Smooth muscle cell of the brain vasculature (primary cell): Measurements from ENCODE around the gene KLHL18.
"Not testable (repeated sequence)": the region's sequence is repeated elsewhere in the genome, so short reads cannot be mapped to it uniquely, and the experiment has no call there.

Source experiments
- DNase-seq: peaks from one replicate; pipeline ENCODE4 v3.0.0-alpha.2; 2012; ENCODE audit warnings: low read depth, low spot score

Gene KLHL18

GRCh38 chr3:47282424-47283192, at the start of gene KLHL18, which contains the start of gene KIF9:
Gene KLHL18, plus strand, starts transcription at chr3:47282944. Its CDS starts 22 bp downstream, at chr3:47282966.
Gene KIF9, minus strand, starts transcription at chr3:47282799. Its CDS starts 5,425 bp downstream, at chr3:47277374.
- DNase-seq, result peak; percentile 77

DNA sequence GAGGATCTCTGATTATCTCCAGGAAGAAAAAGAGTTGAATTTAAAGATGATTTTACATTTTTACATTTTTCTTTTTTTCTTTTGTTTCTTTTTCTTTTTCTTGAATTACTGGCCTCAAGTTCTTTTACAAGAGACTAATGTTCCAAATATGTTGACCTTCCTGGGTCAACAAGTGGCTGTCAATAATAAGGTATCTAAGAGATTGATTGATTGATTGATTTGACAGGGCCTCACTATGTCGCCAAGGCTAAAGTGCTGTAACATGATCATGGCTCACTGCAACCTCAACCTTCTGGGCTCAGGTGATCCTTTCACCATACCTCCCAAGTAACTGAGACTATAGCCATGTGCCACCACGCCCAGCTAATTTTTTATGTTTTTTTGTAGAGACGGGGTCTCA, 44.7 kb upstream of the KLHL18 start:
- DNase-seq, result no peak

GRCh38 chr3:47239929-47240328, 42.8 kb upstream of the KLHL18 start:
- DNase-seq, result no peak

DNA sequence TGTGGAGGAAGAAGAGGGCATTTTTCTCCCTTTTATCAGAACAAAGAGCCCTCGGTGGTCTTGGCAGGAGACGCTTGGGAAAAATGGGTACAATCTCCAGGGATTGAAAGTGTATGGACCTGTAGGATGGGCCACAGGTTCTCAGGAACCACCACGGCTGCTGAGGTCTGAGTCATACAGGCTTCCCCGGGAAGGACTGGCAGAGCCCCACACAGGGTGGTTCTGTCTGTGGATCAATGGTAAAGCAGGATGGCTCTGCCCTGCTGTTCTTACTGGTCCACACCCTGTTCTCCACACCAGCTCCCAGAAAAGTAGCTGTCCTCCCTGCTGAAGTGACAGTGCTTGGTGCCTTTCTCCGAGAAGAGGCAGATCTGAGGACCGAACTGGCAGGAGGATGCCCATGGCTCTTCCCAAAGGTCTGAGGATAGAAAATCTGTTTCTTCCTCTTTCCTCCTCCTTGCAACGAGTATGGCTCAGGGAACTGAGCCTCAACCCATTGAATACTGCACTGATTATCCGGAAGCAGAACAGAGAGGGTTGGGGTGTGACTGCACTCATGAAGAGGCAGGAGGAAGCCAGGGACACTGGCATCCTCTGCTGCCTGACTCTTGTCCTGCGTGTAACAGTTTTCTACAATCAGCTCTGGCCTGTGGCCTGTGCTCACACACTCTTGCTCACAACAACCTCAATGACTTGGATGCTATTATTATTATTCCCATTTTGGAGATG, 39.2 kb upstream of the KLHL18 start:
- no peak for DNase-seq

GRCh38 chr3:47244531-47245100, 38.1 kb upstream of the KLHL18 start:
- no peak for DNase-seq

DNA sequence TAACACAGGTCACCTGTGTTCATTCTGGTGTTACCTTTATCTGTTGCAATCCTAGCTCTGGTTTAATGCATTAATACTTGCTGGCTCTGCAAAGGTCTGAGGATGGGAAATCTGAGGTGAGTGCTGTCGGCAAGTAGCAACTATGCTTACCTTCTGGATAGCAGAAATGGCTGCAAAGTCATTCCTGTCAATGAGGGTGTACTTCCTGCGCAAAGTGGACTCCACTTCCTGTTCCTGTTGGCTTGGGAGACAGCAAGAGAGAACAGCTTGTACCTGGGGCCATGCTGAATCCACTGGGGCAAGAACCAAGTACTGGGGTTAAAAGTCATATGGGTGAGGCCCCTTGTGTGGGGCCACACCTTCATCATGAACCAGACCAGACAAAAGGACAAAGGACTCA, 37.5 kb upstream of the KLHL18 start:
- DNase-seq, result no peak

DNA sequence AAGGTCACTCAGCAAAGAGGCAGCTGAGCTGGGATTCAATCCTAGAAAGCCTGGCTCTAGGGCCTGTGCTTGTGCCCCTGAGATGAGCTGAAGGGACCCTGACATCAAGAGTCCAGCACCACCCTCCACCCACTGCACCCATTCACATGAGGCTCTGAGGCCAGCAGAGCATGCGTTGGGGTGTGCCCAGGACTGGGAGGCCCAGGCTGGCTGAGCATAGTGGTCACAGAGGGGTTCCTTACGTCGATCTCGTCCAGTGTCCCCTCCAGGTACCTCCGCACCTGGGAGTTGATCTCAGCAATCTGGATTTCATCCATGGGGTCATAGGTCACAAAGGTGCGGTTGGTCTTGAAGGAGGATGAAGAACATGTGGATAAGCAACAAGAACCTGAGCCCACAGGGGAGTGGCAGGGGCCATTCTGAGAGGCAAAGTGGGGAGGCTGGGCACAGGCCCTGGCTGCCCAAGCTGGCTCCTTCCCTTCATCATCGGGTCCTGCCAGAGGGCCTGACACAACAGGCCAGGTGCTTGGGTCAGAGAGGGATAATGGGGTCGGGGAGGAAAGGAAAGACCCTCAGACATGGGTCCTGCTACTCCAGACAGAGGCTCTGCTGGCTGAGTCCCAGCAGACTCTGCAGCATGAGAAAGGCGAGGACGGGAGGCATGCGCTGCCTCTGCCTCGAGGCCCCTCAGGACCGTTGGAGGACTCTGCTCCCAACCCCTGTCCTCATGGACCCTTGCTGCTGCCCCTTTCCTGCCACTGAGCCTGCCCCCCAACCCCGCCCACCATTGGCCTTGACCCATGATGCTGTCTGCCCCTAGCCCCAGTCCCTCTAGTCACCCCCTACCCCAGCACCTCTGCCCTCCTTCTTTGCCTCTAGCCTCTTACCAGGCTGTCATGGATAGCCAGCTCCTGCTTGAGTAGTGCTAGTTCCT, 35.3 kb upstream of the KLHL18 start:
- no peak for DNase-seq

- no peak for DNase-seq
These were observed 32.3 kb upstream of the KLHL18 start for GRCh38 chr3:47250309-47251060.

DNA sequence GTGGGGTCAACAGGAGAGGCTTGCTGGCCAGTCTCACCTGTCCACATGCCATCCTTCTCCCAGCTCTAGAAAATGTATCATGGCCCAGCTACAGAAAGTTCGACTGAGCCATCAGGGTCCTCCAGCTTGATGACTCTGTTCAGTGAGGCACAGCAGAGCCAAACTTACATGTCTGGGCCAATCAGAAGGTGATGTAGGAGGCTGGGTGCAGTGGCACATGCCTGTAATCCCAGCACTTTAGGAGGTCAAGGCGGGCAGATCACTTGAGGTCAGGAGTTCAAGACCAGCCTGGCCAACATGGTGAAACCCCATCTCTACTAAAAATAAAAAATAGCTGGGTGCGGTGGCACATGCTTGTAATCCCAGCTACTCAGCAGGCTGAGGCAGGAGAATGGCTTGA, 31.7 kb upstream of the KLHL18 start:
- not testable (repeated sequence) for DNase-seq

DNA sequence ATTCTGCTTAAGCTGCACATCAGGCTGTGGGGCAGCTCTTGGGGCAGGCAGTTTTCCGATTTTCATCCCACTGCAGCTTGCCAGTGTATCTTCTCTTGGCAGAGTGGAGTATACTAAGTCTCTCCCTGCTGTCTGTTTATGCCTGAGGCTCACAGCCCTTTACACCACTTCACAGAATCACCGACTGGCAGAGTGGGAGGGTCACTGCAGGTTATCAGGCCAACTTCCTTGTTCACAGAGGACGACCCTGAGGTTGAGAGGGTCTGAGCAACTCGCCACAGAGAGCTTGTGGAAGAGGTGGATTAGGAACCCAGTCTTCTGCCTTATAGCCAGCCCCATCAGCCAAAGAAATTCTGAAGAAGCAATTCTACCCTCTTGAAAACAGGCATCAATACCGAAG, 31.1 kb upstream of the KLHL18 start:
- DNase-seq, result no peak

DNA sequence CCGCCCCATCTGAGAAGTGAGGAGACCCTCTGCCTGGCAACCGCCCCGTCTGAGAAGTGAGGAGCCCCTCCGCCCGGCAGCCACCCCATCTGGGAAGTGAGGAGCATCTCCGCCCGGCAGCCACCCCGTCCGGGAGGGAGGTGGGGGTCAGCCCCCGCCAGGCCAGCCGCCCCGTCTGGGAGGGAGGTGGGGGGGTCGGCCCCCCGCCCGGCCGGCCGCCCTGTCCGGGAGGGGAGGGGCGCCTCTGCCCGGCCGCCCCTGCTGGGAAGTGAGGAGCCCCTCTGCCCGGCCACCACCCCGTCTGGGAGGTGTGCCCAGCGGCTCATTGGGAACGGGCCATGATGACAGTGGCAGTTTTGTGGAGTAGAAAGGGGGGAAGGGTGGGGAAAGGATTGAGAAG, 26.4 kb upstream of the KLHL18 start:
- DNase-seq, result not testable (repeated sequence)

DNA sequence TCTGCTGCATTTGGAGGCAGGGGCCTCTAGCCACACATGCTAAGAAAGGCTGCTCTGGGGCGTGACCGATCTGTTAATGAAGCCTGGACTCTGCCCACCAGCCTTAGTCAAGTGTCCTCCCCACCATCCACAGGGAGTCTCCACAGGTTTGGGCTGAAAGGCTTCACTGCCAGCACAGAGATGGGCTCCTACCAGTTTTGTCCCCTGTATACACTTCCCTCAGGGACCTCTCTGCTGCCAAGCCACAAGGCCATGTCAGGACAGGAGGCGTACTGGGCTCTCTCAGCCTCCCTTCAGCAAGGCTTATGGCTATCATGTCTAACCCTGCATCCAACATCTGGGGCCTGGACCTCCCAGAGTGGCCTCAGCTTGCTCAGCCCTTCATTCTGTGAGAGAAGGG, 23.6 kb upstream of the KLHL18 start:
- no peak for DNase-seq

GRCh38 chr3:47260605-47261004, 22.1 kb upstream of the KLHL18 start:
- no peak for DNase-seq

- no peak for DNase-seq
These were observed 21.4 kb upstream of the KLHL18 start for GRCh38 chr3:47261301-47261700.

GRCh38 chr3:47265008-47265407, 17.7 kb upstream of the KLHL18 start:
- no peak for DNase-seq

DNA sequence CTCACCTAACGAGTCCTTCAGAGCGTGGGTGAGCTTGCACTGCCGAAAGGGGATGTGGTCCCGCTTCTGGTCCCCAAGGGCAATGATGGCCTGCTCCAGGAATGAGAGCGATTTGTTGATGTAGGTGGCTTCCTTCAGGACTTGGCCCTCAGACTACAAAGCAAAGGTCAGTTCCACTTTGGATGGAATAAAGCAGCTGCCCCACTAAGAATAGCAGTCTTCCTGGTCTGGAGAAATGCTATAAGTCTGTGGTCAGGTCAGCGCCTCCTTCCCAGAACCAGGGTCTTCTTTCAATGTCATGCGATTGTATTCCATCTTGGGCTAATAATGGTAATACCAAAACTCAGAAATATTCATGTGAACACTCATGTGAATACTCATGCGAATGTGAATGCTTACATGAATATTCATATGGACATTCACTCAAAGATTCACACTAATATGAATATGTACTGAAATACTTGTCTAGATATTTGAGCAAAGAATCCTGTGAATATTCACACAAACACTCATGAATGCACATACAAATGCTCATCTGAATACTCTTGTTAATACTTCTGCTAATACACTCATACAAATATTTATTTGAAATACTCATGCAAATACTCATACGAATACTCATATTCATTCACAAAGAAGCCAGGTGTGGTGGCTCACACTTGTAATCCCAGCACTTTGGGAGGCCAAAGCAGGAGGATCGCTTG, 16.9 kb upstream of the KLHL18 start:
- DNase-seq, result no peak

DNA sequence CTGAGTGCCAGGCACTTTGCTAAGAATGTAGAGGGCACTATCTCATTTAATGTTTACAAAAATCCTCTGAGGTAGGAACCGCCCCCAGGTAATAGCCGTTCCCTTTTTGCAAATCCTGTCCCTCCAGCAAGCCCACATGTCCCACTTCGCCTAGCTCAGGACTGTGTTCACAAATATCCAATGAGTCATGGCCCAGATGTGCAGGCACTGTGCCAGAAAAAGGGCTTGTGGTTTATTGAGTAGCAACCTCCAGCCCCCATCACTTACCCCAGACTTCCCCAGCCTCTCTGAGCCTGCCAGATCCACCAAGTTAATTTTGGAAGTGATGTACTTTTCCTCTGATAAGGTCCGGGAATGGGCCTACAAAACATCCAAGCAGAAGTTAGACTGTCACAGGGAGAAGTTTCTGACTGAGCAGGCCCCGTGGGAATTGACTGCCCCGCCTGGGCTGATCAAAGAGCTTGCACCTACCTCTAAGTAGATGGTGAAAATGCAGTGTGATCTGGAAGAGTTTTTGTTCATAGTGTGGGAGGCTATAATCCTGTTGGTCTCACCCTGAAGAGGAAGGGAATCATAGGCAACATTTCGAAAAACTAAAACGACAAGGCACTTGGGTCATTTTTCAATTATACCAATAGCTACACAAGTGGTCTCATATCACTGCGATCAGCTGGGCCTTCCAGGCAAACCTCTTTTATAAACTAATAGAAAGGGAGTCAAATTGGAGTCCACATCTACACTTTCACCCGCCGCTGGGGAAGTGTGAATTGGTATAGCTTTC, 15.8 kb upstream of the KLHL18 start:
- DNase-seq, result peak; percentile 81

DNA sequence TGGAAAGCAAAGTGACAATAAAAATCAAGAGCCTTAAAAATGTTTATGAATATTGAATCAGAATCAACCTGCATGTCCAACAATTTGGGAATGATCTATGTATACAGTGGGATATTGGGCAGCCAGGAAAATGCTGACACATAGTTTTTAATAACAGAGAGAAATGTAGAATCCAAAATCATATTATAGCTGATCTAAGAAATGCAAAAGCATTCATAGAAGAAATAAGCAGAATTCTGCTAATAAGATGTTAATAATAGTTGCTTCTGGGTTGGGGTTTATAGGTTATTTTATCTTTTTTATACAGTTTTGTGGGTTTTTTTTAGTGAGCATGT, 15.3 kb upstream of the KLHL18 start:
- no peak for DNase-seq

GRCh38 chr3:47270526-47270925, 12.2 kb upstream of the KLHL18 start:
- no peak for DNase-seq

- DNase-seq, result no peak
These were observed 9.2 kb upstream of the KLHL18 start for GRCh38 chr3:47273564-47273963.
